Measurements from ENCODE around the gene DKC1.
"Not testable (repeated sequence)": the region's sequence is repeated elsewhere in the genome, so short reads cannot be mapped to it uniquely, and the experiment has no call there.

DKC1 gene

GRCh38 chrX:154819771-154820341, 57.2 kb downstream of the DKC1 start:
- no peak for DNase-seq (ENCODE audit: low spot score)

GRCh38 chrX:154821523-154821922, 58.9 kb downstream of the DKC1 start:
- no peak for DNase-seq (ENCODE audit: low spot score)

GRCh38 chrX:154822029-154822428, 59.4 kb downstream of the DKC1 start:
- DNase-seq (ENCODE audit: low spot score), result no peak

GRCh38 chrX:154824638-154825037, 62.0 kb downstream of the DKC1 start:
- no peak for DNase-seq (ENCODE audit: low spot score)

- not testable (repeated sequence) for DNase-seq (ENCODE audit: low spot score)
Measured at GRCh38 chrX:154825586-154825985, 62.9 kb downstream of the DKC1 start.

Data from hematopoietic multipotent progenitor cell treated with erythropoietin and hydrocortisone succinate and interleukin-3 and kit ligand, for 15 days (in vitro differentiated cells).